Caco-2 (cell line): ENCODE results near the gene MICALL2. TPM values are rescaled to one million over a fixed set of nuclear protein-coding genes. Genes with fewer than 3 reads are reported as not detected.

Experiments
- BruUV-seq: library from RNA; stranded (reverse); fragments of 400-500 nt; replicated peaks from 2 replicates; lab custom pipeline; 2021; lab: Mats Ljungman, UMichigan
- CTCF ChIA-PET: fragments of 300-600 bp; sonication (Branson Sonifier 250); formaldehyde crosslinking; loops from one replicate; lab custom pipeline; 2022; ENCODE audit warnings: antibody characterized with exemption; lab: Charles Lee
- POLR2A ChIA-PET: fragments of 300-600 bp; sonication (Branson Sonifier 250); formaldehyde crosslinking; loops from one replicate; lab custom pipeline; 2022; ENCODE audit warnings: antibody characterized with exemption; lab: Charles Lee
- DNase-seq, 2 experiments: peaks; one replicate each; pipeline versions ENCODE4 v3.0.0 to v3.0.0-alpha.2; 2020 to 2022
- H3K27me3 ChIP-seq: replicated peaks from 2 replicates; pipeline ENCODE4 v1.6.0; 2011; ENCODE audit warnings: low read length; ENCODE audit not compliant: control insufficient read depth, insufficient read depth
- H3K36me3 ChIP-seq: 2 replicates; pipeline ENCODE4 v1.5.1; 2011; ENCODE audit warnings: low read length; ENCODE audit not compliant: control insufficient read depth, insufficient read depth
- H3K4me1 ChIP-seq: fragments of 250-450 bp; sonication (Bioruptor Pico); 2 replicates; pipeline ENCODE4 v1.5.1; 2020; ENCODE audit warnings: mild to moderate bottlenecking
- H3K4me3 ChIP-seq: 2 replicates; pipeline ENCODE4 v1.5.1; 2011; ENCODE audit warnings: low read depth, mild to moderate bottlenecking, control low read depth, low read length
- H3K9me3 ChIP-seq: fragments of 250-450 bp; sonication (Bioruptor Pico); 2 replicates; pipeline ENCODE4 v1.5.1; 2020; ENCODE audit warnings: mild to moderate bottlenecking, moderate library complexity
- H3K27ac Mint-ChIP-seq: one replicate; pipeline ENCODE4 v1.8.0; 2022; ENCODE audit warnings: mixed read lengths; ENCODE audit not compliant: unreplicated experiment
- H3K27me3 Mint-ChIP-seq: one replicate; pipeline ENCODE4 v1.8.0; 2022; ENCODE audit warnings: mixed read lengths; ENCODE audit not compliant: insufficient read depth, unreplicated experiment
- H3K36me3 Mint-ChIP-seq: one replicate; pipeline ENCODE4 v1.8.0; 2022; ENCODE audit warnings: mild to moderate bottlenecking, mixed read lengths; ENCODE audit not compliant: insufficient read depth, unreplicated experiment
- H3K4me1 Mint-ChIP-seq: one replicate; pipeline ENCODE4 v1.8.0; 2022; ENCODE audit warnings: low read depth, mixed read lengths; ENCODE audit not compliant: unreplicated experiment
- H3K4me3 Mint-ChIP-seq: one replicate; pipeline ENCODE4 v1.8.0; 2022; ENCODE audit warnings: mild to moderate bottlenecking, moderate library complexity, mixed read lengths; ENCODE audit not compliant: unreplicated experiment
- H3K9me3 Mint-ChIP-seq: one replicate; pipeline ENCODE4 v1.8.0; 2022; ENCODE audit warnings: mixed read lengths; ENCODE audit not compliant: unreplicated experiment
- CTCF ChIP-seq, 2 experiments: fragments of 200-600 bp in 1 of 2; IDR thresholded peaks; 1 replicate in 1 of 2; 2 replicates in 1 of 2; pipeline versions ENCODE4 v1.5.1 to v1.8.0; 2011 to 2022; ENCODE audit warnings: antibody characterized with exemption in 1 of 2, control low read depth in 1 of 2, inconsistent platforms in 1 of 2, low read depth in 1 of 2, low read length in 1 of 2, mild to moderate bottlenecking in 1 of 2, moderate library complexity in 1 of 2; ENCODE audit not compliant: insufficient read depth in 1 of 2, severe bottlenecking in 1 of 2, unreplicated experiment in 1 of 2
- intact Hi-C: fragments of 100-400 bp; cut with micrococcal nuclease; formaldehyde crosslinking; loops from one replicate; pipeline ENCODE4 v1.10.0; 2022; ENCODE audit not compliant: unreplicated experiment
- total RNA-seq: library from RNA; stranded (reverse); gene quantifications from 2 replicates; pipeline ENCODE4 v1.2.3, GENCODE V29; 2022

The MICALL2 gene
- total RNA-seq, 1 experiment from 2014 or later = 14.7 TPM

- Histone ChIP-seq H3K4me3 (no peak overlapping the region), H3K36me3 (no peaks in the 10 kb centered on the region), H3K27me3 (no peaks in the 10 kb centered on the region; the same call in 1 of the 2 replicates), H3K4me1 (no peaks in the 10 kb centered on the region), H3K9me3 (peaks cover under 1% of the 10 kb centered on the region; the same call in 1 of the 2 replicates)
- H3K27me3 Mint-ChIP-seq = peaks cover 14% of the 10 kb centered on the region
- no TSS peak for BruUV-seq
- ChIA-PET POLR2A (no interaction called here), CTCF (no interaction called here)
- intact Hi-C loops = no loop called here
- no peaks in the 10 kb centered on the region for H3K4me1 Mint-ChIP-seq
- no peak overlapping the region for H3K4me3 Mint-ChIP-seq
- no peaks in the 10 kb centered on the region for H3K9me3 Mint-ChIP-seq
- no peaks in the 10 kb centered on the region for H3K36me3 Mint-ChIP-seq
- no peak overlapping the region for H3K27ac Mint-ChIP-seq
- DNase-seq = no peak
- no peak for TF ChIP-seq CTCF (IDR thresholded peaks at IDR 0.05; ENCODE audit: insufficient read depth in 1 of 2, low read depth in 1 of 2, low read length in 1 of 2, severe bottlenecking in 1 of 2, unreplicated experiment in 1 of 2)
Measured at GRCh38 chr7:1385809-1386622, 73.3 kb downstream of the MICALL2 start.

GRCh38 chr7:1385086-1385808 lies 74.0 kb downstream of the MICALL2 start:
- H3K4me3 ChIP-seq = no peak overlapping the region
- no peak for TF ChIP-seq CTCF (IDR thresholded peaks at IDR 0.05; ENCODE audit: insufficient read depth in 1 of 2, low read depth in 1 of 2, low read length in 1 of 2, severe bottlenecking in 1 of 2, unreplicated experiment in 1 of 2)
- intact Hi-C loops = no loop called here
- no peaks in the 10 kb centered on the region for H3K36me3 ChIP-seq
- CTCF ChIA-PET = no interaction called here
- no peaks in the 10 kb centered on the region; the same call in none of the 2 replicates for H3K27me3 ChIP-seq
- no peak overlapping the region for H3K27ac Mint-ChIP-seq
- no peaks in the 10 kb centered on the region for H3K9me3 ChIP-seq
- no TSS peak for BruUV-seq
- H3K4me1 Mint-ChIP-seq = no peaks in the 10 kb centered on the region
- no peaks in the 10 kb centered on the region for H3K4me1 ChIP-seq
- POLR2A ChIA-PET = no interaction called here
- H3K36me3 Mint-ChIP-seq = no peaks in the 10 kb centered on the region
- no peak for DNase-seq
- no peaks in the 10 kb centered on the region for H3K9me3 Mint-ChIP-seq
- peaks cover 14% of the 10 kb centered on the region for H3K27me3 Mint-ChIP-seq
- H3K4me3 Mint-ChIP-seq = no peak overlapping the region

Other genes starting within 250 kb of the MICALL2 start
- not detected in 2 replicates for gene UNCX, start 226.6 kb downstream of the MICALL2 start, total RNA-seq
- 122 and 124 TPM in 2 replicates for gene INTS1, start 44.9 kb upstream of the MICALL2 start, total RNA-seq
- gene MAFK, start 71.2 kb upstream of the MICALL2 start, total RNA-seq = 30.0 and 33.3 TPM in 2 replicates
- gene TMEM184A, start 96.7 kb upstream of the MICALL2 start, total RNA-seq = 16.5 and 22.0 TPM in 2 replicates
- 35.1 and 38.1 TPM in 2 replicates for gene PSMG3, start 110.6 kb upstream of the MICALL2 start, total RNA-seq
- gene ELFN1, start 210.8 kb upstream of the MICALL2 start, total RNA-seq = 2.3 TPM in 2 replicates